A549 (cell line): Measurements from ENCODE around the gene CHD9. TPM values are rescaled to one million over a fixed set of nuclear protein-coding genes. Genes with fewer than 3 reads are reported as not detected.

ENCODE experiments used
- ATAC-seq, 2 experiments: fragments of 200-7000 bp in 1 of 2; fragments of >200 bp in 1 of 2; cut with Nextera tagmentation in 1 of 2; cut with Tn5 transposase in 1 of 2; 3 replicates each; pipeline versions ENCODE4 v1.8.0 to v1.9.1; 2018 to 2020; ENCODE audit warnings: mild to moderate bottlenecking in 1 of 2, moderate library complexity in 1 of 2
- CTCF ChIA-PET: fragments of 300-600 bp; sonication (Branson Sonifier 250); formaldehyde crosslinking; extraction: SDS; loops from one replicate; lab custom pipeline; 2021; ENCODE audit warnings: antibody characterized with exemption, inconsistent platforms; lab: Yijun Ruan, JAX
- POLR2A ChIA-PET: fragments of 350-600 bp; formaldehyde crosslinking; extraction: SDS; loops from one replicate; lab custom pipeline; 2021; ENCODE audit warnings: antibody characterized with exemption, inconsistent platforms; lab: Yijun Ruan, JAX
- DNase-seq, 2 experiments: peaks; one replicate each; pipeline versions ENCODE4 v3.0.0 to v3.0.0-alpha.2; 2011 to 2016; ENCODE audit warnings: low read depth in 1 of 2, low spot score in 1 of 2
- FAIRE-seq: peaks from 2 replicates; lab custom pipeline; 2011; peaks lifted over from hg19 to GRCh38; lab: Jason Lieb, UNC
- H3K27ac ChIP-seq, 2 experiments: fragments of >200 bp; sonication (Bioruptor Twin); formaldehyde crosslinking; 3 replicates each; pipeline ENCODE4 v1.5.1; 2016 to 2017
- H3K4me1 ChIP-seq: fragments of >200 bp; sonication (Bioruptor Twin); formaldehyde crosslinking; 3 replicates; pipeline ENCODE4 v1.6.1; 2016
- H3K4me2 ChIP-seq: fragments of >200 bp; sonication (Bioruptor Twin); formaldehyde crosslinking; 3 replicates; pipeline ENCODE4 v1.6.1; 2016
- H3K4me3 ChIP-seq: fragments of >200 bp; sonication (Bioruptor Twin); formaldehyde crosslinking; 3 replicates; pipeline ENCODE4 v1.5.1; 2016
- H3K9me3 ChIP-seq: fragments of >200 bp; sonication (Bioruptor Twin); formaldehyde crosslinking; 3 replicates; pipeline ENCODE4 v1.6.1; 2016
- CBX8 ChIP-seq: fragments of 200-600 bp; sonication (generic); IDR thresholded peaks from 2 replicates; pipeline ENCODE4 v1.6.1; 2016
- CEBPB ChIP-seq, 2 experiments: fragments of >200 bp in 1 of 2; sonication (Bioruptor Twin) in 1 of 2; formaldehyde crosslinking in 1 of 2; IDR thresholded peaks; 2 replicates each; pipeline ENCODE4 v1.6.1; 2012 to 2016
- CHD2 ChIP-seq: fragments of 150-350 bp; IDR thresholded peaks from 2 replicates; pipeline ENCODE4 v1.6.1; 2014; ENCODE audit warnings: low read length; ENCODE audit not compliant: partially characterized antibody
- CHD4 ChIP-seq: fragments of 200-600 bp; sonication (generic); IDR thresholded peaks from 2 replicates; pipeline ENCODE4 v1.6.1; 2016; ENCODE audit warnings: antibody characterized with exemption, mild to moderate bottlenecking, borderline replicate concordance
- ELK1 ChIP-seq: fragments of 150-350 bp; IDR thresholded peaks from 2 replicates; pipeline ENCODE4 v1.6.1; 2014; ENCODE audit warnings: low read depth, mild to moderate bottlenecking, low read length
- FOSB ChIP-seq: fragments of 250-450 bp; sonication (Bioruptor Pico); IDR thresholded peaks from 2 replicates; pipeline ENCODE4 v1.5.0; 2020; ENCODE audit warnings: mild to moderate bottlenecking, moderate library complexity
- FOSL2 ChIP-seq, 2 experiments: fragments of 450-650 bp in 1 of 2; fragments of >200 bp in 1 of 2; sonication (Bioruptor Twin) in 1 of 2; formaldehyde crosslinking; IDR thresholded peaks; 2 replicates each; pipeline versions ENCODE4 v1.5.0 to v1.6.1; 2016 to 2020; ENCODE audit warnings: mild to moderate bottlenecking in 1 of 2, moderate library complexity in 1 of 2
- FOXS1 ChIP-seq: fragments of 250-450 bp; sonication (Bioruptor Pico); IDR thresholded peaks from 2 replicates; pipeline ENCODE4 v1.5.0; 2020; ENCODE audit warnings: mild to moderate bottlenecking, moderate library complexity
- GATA3 ChIP-seq: IDR thresholded peaks from 2 replicates; pipeline ENCODE4 v1.6.1; 2012; ENCODE audit warnings: borderline replicate concordance
- HES2 ChIP-seq: fragments of >200 bp; sonication (Bioruptor Twin); formaldehyde crosslinking; IDR thresholded peaks from 2 replicates; pipeline ENCODE4 v1.6.1; 2016
- HMGXB4 ChIP-seq: fragments of 250-450 bp; sonication (Bioruptor Pico); IDR thresholded peaks from 2 replicates; pipeline ENCODE4 v1.5.0; 2021; ENCODE audit warnings: mild to moderate bottlenecking, moderate library complexity, borderline replicate concordance
- HOXA7 ChIP-seq: fragments of 250-450 bp; sonication (Bioruptor Pico); IDR thresholded peaks from 2 replicates; pipeline ENCODE4 v1.5.0; 2020; ENCODE audit warnings: mild to moderate bottlenecking, moderate library complexity
- MAX ChIP-seq: IDR thresholded peaks from 2 replicates; pipeline ENCODE4 v1.6.1; 2012
- MAZ ChIP-seq: fragments of 150-350 bp; IDR thresholded peaks from 2 replicates; pipeline ENCODE4 v1.6.1; 2014; ENCODE audit warnings: antibody characterized with exemption, low read depth, low read length, borderline replicate concordance
- PHF8 ChIP-seq: fragments of 200-600 bp; sonication (generic); IDR thresholded peaks from 2 replicates; pipeline ENCODE4 v1.6.1; 2016; ENCODE audit warnings: low read depth, mild to moderate bottlenecking, antibody characterized with exemption, moderate library complexity, borderline replicate concordance
- RAD21 ChIP-seq, 2 experiments: fragments of >200 bp in 1 of 2; sonication (Bioruptor Twin) in 1 of 2; formaldehyde crosslinking in 1 of 2; IDR thresholded peaks in 1 of 2; conservative IDR thresholded peaks in 1 of 2; 2 replicates in 1 of 2; 3 replicates in 1 of 2; pipeline ENCODE4 v1.6.1; 2012 to 2018; ENCODE audit warnings: inconsistent platforms in 1 of 2
- RARB ChIP-seq: fragments of 250-450 bp; sonication (Bioruptor Pico); IDR thresholded peaks from 2 replicates; pipeline ENCODE4 v1.8.0; 2021; ENCODE audit warnings: mild to moderate bottlenecking, moderate library complexity
- RFX5 ChIP-seq: fragments of 450-650 bp; IDR thresholded peaks from 2 replicates; pipeline ENCODE4 v1.7.1; 2014; ENCODE audit warnings: antibody characterized with exemption, mild to moderate bottlenecking, moderate library complexity
- SMC3 ChIP-seq: fragments of >200 bp; sonication (Bioruptor Twin); formaldehyde crosslinking; IDR thresholded peaks from 3 replicates; pipeline ENCODE4 v1.6.1; 2018; ENCODE audit warnings: inconsistent platforms
- TFCP2L1 ChIP-seq: fragments of 250-450 bp; sonication (Bioruptor Pico); IDR thresholded peaks from 2 replicates; pipeline ENCODE4 v1.5.0; 2021; ENCODE audit warnings: mild to moderate bottlenecking
- WGBS: methylation state at CpG from one replicate; pipeline ENCODE4 v1.1.6; 2017; ENCODE audit errors: missing lambda C conversion rate; 5-methylcytosine and 5-hydroxymethylcytosine counted together
- polyA plus RNA-seq, 4 experiments: library from polyadenylated mRNA; depleted of rRNA in 3 of 4; stranded (reverse); fragments of >200 nt; fragmentation: RNase III in 1 of 4; extraction: RNeasy Plus Mini Kit Qiagen cat#74134 plus additional on column Dnase treatment in 1 of 4; gene quantifications; 2 replicates in 3 of 4; 3 replicates in 1 of 4; pipeline ENCODE4 v1.2.3, GENCODE V29; 2011 to 2017
- TF ChIP-seq, protein P1 (sequence below): IDR thresholded peaks from 2 replicates; pipeline ENCODE4 v1.6.1; 2012; ENCODE audit warnings: low read depth, borderline replicate concordance

The CHD9 gene
- polyA plus RNA-seq, 2 of the 4 experiments (the other 2 are of a cell fraction): 17.8 to 51.6 TPM

- H3K9me3 ChIP-seq: no peaks in the 10 kb centered on the region
- no peak overlapping the region for H3K4me2 ChIP-seq
- POLR2A ChIA-PET: interaction anchor here (1.3 kb wide), 1 partner anchor 15 kb away, joined by 7 read pairs; no protein-coding TSS in a partner anchor
- 90% methylated on average over 6 of the region's 6 CpGs for WGBS
- H3K4me3 ChIP-seq: no peak overlapping the region
- no peak for FAIRE-seq
- DNase-seq: no peak
- CTCF ChIA-PET: interaction anchor here (4.2 kb wide), 1 partner anchor 10 kb away, joined by 25 read pairs; the partner anchor contains the start of gene CHD9
- H3K4me1 ChIP-seq: peaks cover 15% of the 10 kb centered on the region
- no peak for ATAC-seq
- TF ChIP-seq HES2: no peak
- no peak for TF ChIP-seq HMGXB4 (CRISPR knock-in tag)
- 0 out of 6 replicates have a peak overlapping the region, but pooled peaks of 1 of the 2 experiments have one; percentile 1 for H3K27ac ChIP-seq
Measured at GRCh38 chr16:53065461-53066061, 10.8 kb downstream of the CHD9 start.

GRCh38 chr16:53067675-53068074 lies 12.9 kb downstream of the CHD9 start:
- ChIA-PET CTCF (interaction anchor here (1.4 to 2.6 kb wide), 2 partner anchors 13 to 32 kb away, joined by 4 to 8 read pairs; partner anchors contain the start of gene CHD9), POLR2A (no interaction called here)
- WGBS: 85% methylated on average over 2 of the region's 2 CpGs
- no peak overlapping the region for H3K4me3 ChIP-seq
- TF ChIP-seq, protein P1, sequence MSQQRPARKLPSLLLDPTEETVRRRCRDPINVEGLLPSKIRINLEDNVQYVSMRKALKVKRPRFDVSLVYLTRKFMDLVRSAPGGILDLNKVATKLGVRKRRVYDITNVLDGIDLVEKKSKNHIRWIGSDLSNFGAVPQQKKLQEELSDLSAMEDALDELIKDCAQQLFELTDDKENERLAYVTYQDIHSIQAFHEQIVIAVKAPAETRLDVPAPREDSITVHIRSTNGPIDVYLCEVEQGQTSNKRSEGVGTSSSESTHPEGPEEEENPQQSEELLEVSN: no peak
- no peak for TF ChIP-seq CHD4
- TF ChIP-seq RFX5: no peak
- TF ChIP-seq CEBPB (IDR thresholded peaks at IDR 0.05): no peak
- no peak for TF ChIP-seq MAX
- TF ChIP-seq CHD2: no peak
- no peak for TF ChIP-seq ELK1
- TF ChIP-seq SMC3: no peak
- no peak for TF ChIP-seq CBX8
- H3K4me1 ChIP-seq: no peaks in the 10 kb centered on the region
- FAIRE-seq (no peak), ATAC-seq (no peak), DNase-seq (no peak)
- H3K4me2 ChIP-seq: no peak overlapping the region
- no peaks in the 10 kb centered on the region for H3K9me3 ChIP-seq
- no peak overlapping the region for H3K27ac ChIP-seq

DNA sequence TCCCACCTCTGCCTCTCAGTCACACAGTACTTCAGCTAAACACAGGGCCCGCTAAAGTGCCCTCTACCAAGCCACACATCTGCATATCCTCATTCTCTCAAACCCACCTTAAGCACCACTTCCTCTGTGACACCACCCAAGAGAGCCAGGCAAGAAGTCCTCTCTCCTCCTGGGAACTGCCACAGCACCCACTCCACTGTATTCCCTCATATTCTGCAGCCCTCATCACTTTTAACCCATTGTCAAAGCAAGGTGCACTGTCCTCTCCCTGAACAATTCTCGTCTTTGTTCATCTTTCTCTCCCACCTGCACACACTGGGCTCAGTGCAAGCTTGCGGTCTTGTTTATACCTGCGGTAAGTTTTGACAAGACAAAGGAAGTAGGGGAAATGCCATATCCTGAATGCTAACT lies 13.6 kb downstream of the CHD9 start:
- Histone ChIP-seq H3K4me1 (no peaks in the 10 kb centered on the region), H3K4me3 (no peak overlapping the region), H3K9me3 (0 out of 3 replicates have a peak, but pooled peaks cover under 1% of the 10 kb centered on the region), H3K27ac (no peak overlapping the region), H3K4me2 (no peak overlapping the region)
- WGBS: 94% methylated on average over 4 of the region's 4 CpGs
- FAIRE-seq: no peak
- DNase-seq: no peak
- ATAC-seq: no peak
- TF ChIP-seq RAD21 (conservative IDR thresholded peaks at IDR 0.05 in 1 of 2, IDR thresholded peaks at IDR 0.05 in 1 of 2) (no peak), FOSL2 (IDR thresholded peaks at IDR 0.05) (no peak), FOSL2 (CRISPR knock-in tag; IDR thresholded peaks at IDR 0.05) (no peak), CBX8 (no peak), TFCP2L1 (no peak), FOXS1 (CRISPR knock-in tag) (no peak), RFX5 (no peak), RARB (no peak), GATA3 (no peak), FOSB (CRISPR knock-in tag) (no peak), MAZ (no peak), PHF8 (no peak), CHD2 (no peak), HOXA7 (CRISPR knock-in tag) (no peak), SMC3 (no peak)
- TF ChIP-seq, all 56 proteins: peak for 0
- ChIA-PET CTCF (interaction anchor here (1.2 to 2.6 kb wide), 3 partner anchors 14 to 31 kb away, joined by 3 to 8 read pairs (median 4); partner anchors contain the start of gene CHD9), POLR2A (no interaction called here)
